EH (cell line): ENCODE data around the gene ITFG2.
A peak's percentile ranks its signal among the peaks of the same experiment; 100 is the strongest.

Experiments used
- DNase-seq: peaks from one replicate; pipeline ENCODE4 v3.0.0-alpha.2; 2015; ENCODE audit warnings: low read depth

ITFG2 gene

GRCh38 chr12:2795291-2796186 is 16.9 kb upstream of the ITFG2 start:
- DNase-seq: peak; percentile 69

- DNase-seq: peak; percentile 10
Observed at GRCh38 chr12:2796187-2796666, 16.2 kb upstream of the ITFG2 start.

GRCh38 chr12:2797721-2798418 is 14.6 kb upstream of the ITFG2 start:
- DNase-seq: no peak

GRCh38 chr12:2800046-2800570 is 12.4 kb upstream of the ITFG2 start:
- DNase-seq: no peak

- no peak for DNase-seq
Observed at GRCh38 chr12:2801044-2801783, 11.3 kb upstream of the ITFG2 start.

GRCh38 chr12:2803635-2804392 is 8.7 kb upstream of the ITFG2 start:
- DNase-seq: no peak

GRCh38 chr12:2804393-2805142 is 7.9 kb upstream of the ITFG2 start:
- DNase-seq: peak; percentile 84

GRCh38 chr12:2805143-2805520 is 7.3 kb upstream of the ITFG2 start:
- peak; percentile 81 for DNase-seq

- no peak for DNase-seq
Observed at GRCh38 chr12:2806700-2807099, 5.8 kb upstream of the ITFG2 start.

GRCh38 chr12:2811801-2812200 is 667 bp upstream of the ITFG2 start:
- no peak for DNase-seq

GRCh38 chr12:2813214-2814185 is 1.0 kb downstream of the ITFG2 start:
- peak; percentile 79 for DNase-seq

- no peak for DNase-seq
Observed at GRCh38 chr12:2819810-2820209, 7.3 kb downstream of the ITFG2 start.

- no peak for DNase-seq
Observed at GRCh38 chr12:2820432-2820831, 8.0 kb downstream of the ITFG2 start.

GRCh38 chr12:2823483-2823882 is 11.0 kb downstream of the ITFG2 start:
- DNase-seq: no peak

GRCh38 chr12:2824541-2824940 is 12.1 kb downstream of the ITFG2 start:
- no peak for DNase-seq

- no peak for DNase-seq
Observed at GRCh38 chr12:2825132-2825531, 12.7 kb downstream of the ITFG2 start.

GRCh38 chr12:2826036-2826435 is 13.6 kb downstream of the ITFG2 start:
- DNase-seq: no peak

- no peak for DNase-seq
Observed at GRCh38 chr12:2826721-2827515, 14.4 kb downstream of the ITFG2 start.

- DNase-seq: no peak
Observed at GRCh38 chr12:2829275-2829674, 16.8 kb downstream of the ITFG2 start.
